Liver (tissue), 9 donors: ENCODE data around the gene BIRC7. TPM values are rescaled to one million over a fixed set of nuclear protein-coding genes. Genes with fewer than 3 reads are reported as not detected.

ENCODE experiments used
- DNase-seq: peaks from one replicate; pipeline ENCODE4 v3.0.0-alpha.2; 2017; ENCODE audit warnings: low spot score
- H3K27ac ChIP-seq, 2 donors: one replicate each; pipeline ENCODE4 v1.7.0; 2013; ENCODE audit warnings: inconsistent platforms in 2 of 2, low read length in 2 of 2, control low read depth in 1 of 2, low read depth in 1 of 2, mild to moderate bottlenecking in 1 of 2
- H3K27me3 ChIP-seq, 4 donors: one replicate each; pipeline versions ENCODE4 v1.6.1 to v1.7.0; 2013; ENCODE audit warnings: low read length in 3 of 4, inconsistent platforms in 1 of 4, mild to moderate bottlenecking in 1 of 4, moderate library complexity in 1 of 4; ENCODE audit not compliant: control insufficient read depth in 4 of 4, insufficient read depth in 4 of 4
- H3K36me3 ChIP-seq, 4 donors: one replicate each; pipeline versions ENCODE4 v1.6.1 to v1.7.0; 2013; ENCODE audit warnings: low read length in 3 of 4, mild to moderate bottlenecking in 3 of 4, low read depth in 1 of 4, moderate library complexity in 1 of 4; ENCODE audit not compliant: control insufficient read depth in 4 of 4, insufficient read depth in 3 of 4
- H3K4me1 ChIP-seq, 4 donors: one replicate each; pipeline versions ENCODE4 v1.6.1 to v1.7.0; 2013; ENCODE audit warnings: low read length in 3 of 4, mild to moderate bottlenecking in 3 of 4, moderate library complexity in 1 of 4; ENCODE audit not compliant: control insufficient read depth in 4 of 4, insufficient read depth in 4 of 4
- H3K4me3 ChIP-seq, 3 donors: one replicate each; pipeline versions ENCODE4 v1.6.1 to v1.7.0; 2013; ENCODE audit warnings: low read length in 3 of 3, control low read depth in 1 of 3, low read depth in 1 of 3, mild to moderate bottlenecking in 1 of 3
- H3K9ac ChIP-seq, 2 donors: one replicate each; pipeline ENCODE4 v1.7.0; 2013; ENCODE audit warnings: low read length in 2 of 2, mild to moderate bottlenecking in 2 of 2, moderate library complexity in 2 of 2, control low read depth in 1 of 2, low read depth in 1 of 2
- H3K9me3 ChIP-seq, 4 donors: one replicate each; pipeline versions ENCODE4 v1.6.1 to v1.7.0; 2013; ENCODE audit warnings: low read length in 3 of 4; ENCODE audit not compliant: control insufficient read depth in 4 of 4
- CTCF ChIP-seq: fragments of 150-350 bp; IDR thresholded peaks from 2 replicates; pipeline ENCODE4 v1.5.1; 2017; ENCODE audit warnings: improper control_type of control experiment, low read depth, low read length; ENCODE audit not compliant: missing input control
- EGR1 ChIP-seq, 2 donors: IDR thresholded peaks; 2 replicates each; pipeline ENCODE4 v1.6.1; 2016 to 2018; ENCODE audit warnings: antibody characterized with exemption in 2 of 2, low read depth in 2 of 2
- FOXA1 ChIP-seq: IDR thresholded peaks from 2 replicates; pipeline ENCODE4 v1.6.1; 2016; ENCODE audit warnings: antibody characterized with exemption
- FOXA2 ChIP-seq: IDR thresholded peaks from 2 replicates; pipeline ENCODE4 v1.6.1; 2016; ENCODE audit warnings: antibody characterized with exemption
- GABPA ChIP-seq, 2 donors: IDR thresholded peaks in 1 of 2; conservative IDR thresholded peaks in 1 of 2; 2 replicates each; pipeline ENCODE4 v1.6.1; 2016; ENCODE audit warnings: antibody characterized with exemption in 2 of 2, mild to moderate bottlenecking in 1 of 2, moderate library complexity in 1 of 2
- HNF4A ChIP-seq, 2 donors: conservative IDR thresholded peaks; 2 replicates each; pipeline ENCODE4 v1.6.1; 2016; ENCODE audit warnings: antibody characterized with exemption in 2 of 2, mild to moderate bottlenecking in 2 of 2
- HNF4G ChIP-seq: IDR thresholded peaks from 2 replicates; pipeline ENCODE4 v1.6.1; 2016; ENCODE audit warnings: antibody characterized with exemption
- JUND ChIP-seq, 2 donors: IDR thresholded peaks; 2 replicates each; pipeline ENCODE4 v1.6.1; 2016; ENCODE audit warnings: antibody characterized with exemption in 2 of 2
- MAX ChIP-seq: IDR thresholded peaks from 2 replicates; pipeline ENCODE4 v1.6.1; 2016; ENCODE audit warnings: antibody characterized with exemption
- NR2F2 ChIP-seq: IDR thresholded peaks from 2 replicates; pipeline ENCODE4 v1.6.1; 2016; ENCODE audit warnings: antibody characterized with exemption
- REST ChIP-seq: IDR thresholded peaks from 2 replicates; pipeline ENCODE4 v1.6.1; 2016; ENCODE audit warnings: antibody characterized with exemption, mild to moderate bottlenecking
- RXRA ChIP-seq, 2 donors: IDR thresholded peaks; 2 replicates each; pipeline ENCODE4 v1.6.1; 2017 to 2018; ENCODE audit warnings: antibody characterized with exemption in 2 of 2, mild to moderate bottlenecking in 1 of 2
- SP1 ChIP-seq: IDR thresholded peaks from 2 replicates; pipeline ENCODE4 v1.6.1; 2018; ENCODE audit warnings: antibody characterized with exemption, mild to moderate bottlenecking
- TAF1 ChIP-seq: conservative IDR thresholded peaks from 2 replicates; pipeline ENCODE4 v1.6.1; 2016; ENCODE audit warnings: antibody characterized with exemption, mild to moderate bottlenecking
- YY1 ChIP-seq: IDR thresholded peaks from 2 replicates; pipeline ENCODE4 v1.6.1; 2016; ENCODE audit warnings: antibody characterized with exemption, mild to moderate bottlenecking
- WGBS: extraction: QIAGEN DNeasy Blood & Tissue Kit; methylation state at CpG from one replicate; pipeline ENCODE4 v1.1.7; 2013; 5-methylcytosine and 5-hydroxymethylcytosine counted together
- polyA plus RNA-seq, 2 donors: library from polyadenylated mRNA; stranded (reverse) in 1 of 2; unstranded in 1 of 2; fragments of 200-250 nt in 1 of 2; fragments of >200 nt in 1 of 2; fragmentation: Nextera tagmentation in 1 of 2; extraction: Ambion mirVana in 1 of 2; gene quantifications; one replicate each; pipeline versions ENCODE4 v1.2.1 to v1.2.3, GENCODE V29; 2013 to 2015
- total RNA-seq, 2 donors: library from RNA; depleted of rRNA; stranded (reverse); fragments of >200 nt; gene quantifications; one replicate each; pipeline ENCODE4 v1.2.3, GENCODE V29; 2014
- TF ChIP-seq, protein P1 (sequence below): IDR thresholded peaks from 2 replicates; pipeline ENCODE4 v1.6.1; 2016; ENCODE audit warnings: antibody characterized with exemption
- TF ChIP-seq, protein P2 (sequence below): IDR thresholded peaks from 2 replicates; pipeline ENCODE4 v1.6.1; 2016; ENCODE audit warnings: antibody characterized with exemption
- donor health status: healthy.
- donor health status: healthy.
- donor health status: healthy.
- donor health status: healthy.
- donor health status: healthy.

Gene BIRC7
- total and polyA plus RNA-seq, 4 donors = 0.23 TPM; not detected in 3

DNA sequence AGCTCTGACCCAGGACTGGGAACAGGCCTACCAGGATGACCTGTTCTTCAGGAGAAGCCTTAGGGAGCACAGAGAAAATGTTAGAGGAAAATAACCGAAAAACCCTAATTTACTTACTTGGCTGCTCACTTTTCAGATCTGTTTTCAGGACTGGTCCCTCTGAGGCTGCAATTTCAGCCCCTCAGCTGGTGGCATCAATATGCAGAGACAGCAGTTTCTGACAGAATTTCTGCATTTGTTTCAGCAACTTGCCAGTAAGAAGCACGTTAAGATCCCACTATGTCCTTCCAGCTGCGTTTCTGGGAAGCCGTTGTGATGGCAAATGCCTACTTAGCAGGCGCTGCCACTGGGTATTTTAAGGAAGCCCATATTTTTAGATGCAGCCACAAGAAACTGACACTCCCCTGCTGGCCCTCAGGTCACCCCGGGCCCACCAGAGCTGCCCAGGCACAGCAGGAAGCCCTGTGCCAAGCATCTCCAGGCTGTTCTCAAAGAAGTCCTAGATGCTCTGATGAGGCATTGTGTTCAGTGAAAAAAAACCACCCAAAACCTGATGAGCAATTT lies 27.3 kb upstream of the BIRC7 start:
- TF ChIP-seq MAX (no peak), REST (no peak), FOXA1 (no peak), FOXA2 (no peak), NR2F2 (no peak), JUND (IDR thresholded peaks at IDR 0.05) (no peak), HNF4A (conservative IDR thresholded peaks at IDR 0.05) (no peak), TAF1 (no peak), RXRA (IDR thresholded peaks at IDR 0.05) (no peak), GABPA (IDR thresholded peaks at IDR 0.05 in 1 of 2, conservative IDR thresholded peaks at IDR 0.05 in 1 of 2) (no peak), HNF4G (no peak), SP1 (no peak), EGR1 (IDR thresholded peaks at IDR 0.05; ENCODE audit: low read depth in 2 of 2) (no peak), CTCF (no peak), YY1 (no peak)
- TF ChIP-seq, protein P1, sequence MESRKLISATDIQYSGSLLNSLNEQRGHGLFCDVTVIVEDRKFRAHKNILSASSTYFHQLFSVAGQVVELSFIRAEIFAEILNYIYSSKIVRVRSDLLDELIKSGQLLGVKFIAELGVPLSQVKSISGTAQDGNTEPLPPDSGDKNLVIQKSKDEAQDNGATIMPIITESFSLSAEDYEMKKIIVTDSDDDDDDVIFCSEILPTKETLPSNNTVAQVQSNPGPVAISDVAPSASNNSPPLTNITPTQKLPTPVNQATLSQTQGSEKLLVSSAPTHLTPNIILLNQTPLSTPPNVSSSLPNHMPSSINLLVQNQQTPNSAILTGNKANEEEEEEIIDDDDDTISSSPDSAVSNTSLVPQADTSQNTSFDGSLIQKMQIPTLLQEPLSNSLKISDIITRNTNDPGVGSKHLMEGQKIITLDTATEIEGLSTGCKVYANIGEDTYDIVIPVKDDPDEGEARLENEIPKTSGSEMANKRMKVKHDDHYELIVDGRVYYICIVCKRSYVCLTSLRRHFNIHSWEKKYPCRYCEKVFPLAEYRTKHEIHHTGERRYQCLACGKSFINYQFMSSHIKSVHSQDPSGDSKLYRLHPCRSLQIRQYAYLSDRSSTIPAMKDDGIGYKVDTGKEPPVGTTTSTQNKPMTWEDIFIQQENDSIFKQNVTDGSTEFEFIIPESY = no peak
- TF ChIP-seq, protein P2, sequence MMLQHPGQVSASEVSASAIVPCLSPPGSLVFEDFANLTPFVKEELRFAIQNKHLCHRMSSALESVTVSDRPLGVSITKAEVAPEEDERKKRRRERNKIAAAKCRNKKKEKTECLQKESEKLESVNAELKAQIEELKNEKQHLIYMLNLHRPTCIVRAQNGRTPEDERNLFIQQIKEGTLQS = no peak
- H3K4me1 ChIP-seq = peaks cover 0 to 5% (median 4%) of the 10 kb centered on the region in 4 donors
- H3K27ac ChIP-seq = no peak overlapping the region
- H3K4me3 ChIP-seq = no peak overlapping the region
- H3K9me3 ChIP-seq = no peaks in the 10 kb centered on the region
- no peaks in the 10 kb centered on the region for H3K27me3 ChIP-seq
- H3K9ac ChIP-seq = no peak overlapping the region
- no peak for DNase-seq
- 90% methylated on average over 6 of the region's 6 CpGs for WGBS
- H3K36me3 ChIP-seq = peaks cover 17 to 72% (median 42%) of the 10 kb centered on the region in 4 donors
